Peyer's patch (tissue), 4 donors: ENCODE data around the gene ESRRG.

Source experiments
- CTCF ChIP-seq, 6 experiments: fragments of 450-650 bp in 4 of 6; fragments of 200-600 bp in 2 of 6; sonication (generic) in 1 of 6; IDR thresholded peaks; one replicate each; pipeline ENCODE4 v1.5.1; 2017 to 2019; ENCODE audit warnings: antibody characterized with exemption in 6 of 6, mild to moderate bottlenecking in 3 of 6, moderate library complexity in 1 of 6
- POLR2A ChIP-seq, 2 donors: fragments of 450-650 bp; IDR thresholded peaks; one replicate each; pipeline ENCODE4 v1.5.1; 2017; ENCODE audit warnings: antibody characterized with exemption in 2 of 2, mild to moderate bottlenecking in 2 of 2, moderate library complexity in 2 of 2

GRCh38 chr1:216766633-216767327 lies 43.6 kb upstream of the ESRRG start:
- TF ChIP-seq CTCF (IDR thresholded peaks at IDR 0.05) (no peak), POLR2A (IDR thresholded peaks at IDR 0.05) (no peak)
